HG03558 (cell line): ENCODE results near the gene STOML1.
"Not testable (repeated sequence)": the region's sequence is repeated elsewhere in the genome, so short reads cannot be mapped to it uniquely, and the experiment has no call there.

ENCODE experiments used
- ATAC-seq: cut with Tn5 transposase; IDR thresholded peaks from one replicate; pipeline ENCODE4 v1.9.1; 2021; ENCODE audit warnings: moderate number of reproducible peaks; ENCODE audit not compliant: unreplicated experiment; ENCODE audit errors: extremely low read depth

STOML1 gene

GRCh38 chr15:73988445-73988969 is 3.6 kb downstream of the STOML1 start:
- no peak for ATAC-seq

DNA sequence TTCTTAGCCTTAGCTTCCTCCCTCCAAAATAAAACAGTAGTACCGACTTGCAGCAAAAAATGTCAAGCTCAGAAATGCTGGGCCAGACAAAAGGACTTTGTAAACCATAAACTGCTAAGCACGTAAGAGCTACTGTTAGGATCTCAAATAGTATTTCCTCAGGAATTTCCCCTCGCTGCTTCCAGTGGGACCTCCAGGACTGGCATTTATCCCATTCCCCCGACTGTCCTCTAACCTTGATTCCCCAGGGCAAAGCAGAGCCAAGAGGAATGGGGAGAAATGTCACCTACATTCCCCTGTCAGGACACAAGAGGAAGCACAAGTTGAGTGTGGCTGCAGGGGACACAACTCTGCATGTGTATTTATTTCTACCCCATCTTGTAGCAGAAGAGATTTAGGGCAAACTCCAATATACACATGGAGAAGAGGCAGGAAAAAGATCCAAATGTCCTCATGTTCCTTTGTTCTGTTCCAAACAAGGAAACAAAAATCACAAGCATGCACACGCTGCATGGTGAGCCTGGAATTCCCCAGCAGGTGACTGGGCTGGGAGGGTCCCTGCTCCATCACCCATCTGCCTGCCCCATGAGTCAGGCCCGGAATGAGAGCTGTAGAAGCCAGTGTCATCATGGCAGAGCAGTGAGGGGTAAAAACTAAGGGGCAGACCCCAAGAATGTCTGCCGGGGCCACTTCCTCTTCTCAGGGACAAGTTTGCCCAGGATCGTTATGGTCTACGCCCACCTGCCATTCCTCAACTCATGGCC is 4.2 kb downstream of the STOML1 start:
- no peak for ATAC-seq

DNA sequence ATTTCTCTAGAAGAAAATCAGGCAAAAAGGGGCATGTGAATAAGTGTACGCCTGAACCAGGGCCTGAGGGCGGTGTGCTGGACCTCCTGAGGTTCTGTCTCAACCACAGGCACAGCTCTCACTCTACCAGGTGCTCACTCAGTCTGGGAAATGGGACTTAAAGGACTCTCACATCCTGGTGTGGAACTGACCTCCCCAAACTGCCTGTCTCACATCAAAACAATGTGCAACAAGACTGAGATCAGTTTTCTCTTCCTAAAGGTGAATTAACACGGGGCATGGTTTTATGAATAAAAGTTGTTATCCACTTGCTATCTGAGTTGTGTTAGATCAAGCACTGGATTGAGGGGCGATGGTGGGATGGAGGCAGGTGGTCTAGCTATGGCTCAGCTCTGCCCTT is 4.8 kb downstream of the STOML1 start:
- ATAC-seq = no peak

DNA sequence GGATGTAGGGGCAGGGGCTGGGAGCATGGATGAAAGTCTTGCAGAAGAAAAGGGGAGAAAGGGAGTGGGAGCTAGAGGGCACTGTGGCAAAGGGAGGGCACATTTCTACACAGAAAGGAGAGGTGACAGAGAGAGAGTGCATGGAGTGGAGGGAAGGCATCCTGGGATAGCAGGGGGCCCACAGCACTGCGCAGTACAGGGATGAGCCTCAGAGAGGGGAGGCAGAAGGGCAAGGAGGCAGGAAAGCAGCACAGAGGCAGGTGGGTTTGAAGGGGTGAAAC is 5.4 kb downstream of the STOML1 start:
- no peak for ATAC-seq

DNA sequence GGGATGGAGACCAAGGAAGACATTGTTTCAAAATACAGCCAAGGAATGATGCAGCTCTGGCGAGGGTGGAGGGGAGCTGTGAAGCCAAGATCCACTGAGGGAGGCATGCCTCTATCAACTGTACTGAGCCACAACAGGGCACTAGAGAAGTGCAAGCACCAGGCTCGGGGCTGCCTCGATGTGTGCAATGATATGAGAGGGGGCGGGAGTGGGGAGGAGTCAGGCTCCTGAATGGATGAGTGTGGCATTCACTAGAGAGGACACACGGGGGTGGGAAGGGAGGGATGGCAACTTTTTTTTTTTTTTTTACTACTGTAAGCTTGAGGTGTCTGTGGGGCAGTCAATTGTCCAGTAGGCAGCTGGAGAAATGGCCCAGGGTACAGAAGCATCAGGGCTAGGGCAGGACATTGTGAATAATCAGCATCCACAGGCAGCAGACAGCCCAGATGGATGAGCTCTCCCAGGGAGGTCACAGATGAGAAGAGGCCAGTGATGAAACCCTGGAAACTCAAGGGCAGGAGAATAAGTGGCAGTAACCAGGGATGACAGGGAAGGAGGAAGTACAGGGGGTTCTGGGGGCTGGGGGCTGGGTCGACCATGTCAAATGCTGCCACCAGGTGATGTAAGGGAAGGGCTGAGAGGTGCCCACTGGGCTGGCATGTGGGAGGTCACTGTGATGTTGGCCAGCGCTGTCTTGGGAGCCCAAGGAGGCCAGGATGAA is 5.9 kb downstream of the STOML1 start:
- no peak for ATAC-seq

GRCh38 chr15:73985101-73985873 is 6.8 kb downstream of the STOML1 start:
- no peak for ATAC-seq

GRCh38 chr15:73984208-73984979 is 7.7 kb downstream of the STOML1 start:
- no peak for ATAC-seq

- no peak for ATAC-seq
These were observed 8.3 kb downstream of the STOML1 start for GRCh38 chr15:73983773-73984172.

GRCh38 chr15:73983211-73983727 is 8.8 kb downstream of the STOML1 start:
- ATAC-seq = no peak

DNA sequence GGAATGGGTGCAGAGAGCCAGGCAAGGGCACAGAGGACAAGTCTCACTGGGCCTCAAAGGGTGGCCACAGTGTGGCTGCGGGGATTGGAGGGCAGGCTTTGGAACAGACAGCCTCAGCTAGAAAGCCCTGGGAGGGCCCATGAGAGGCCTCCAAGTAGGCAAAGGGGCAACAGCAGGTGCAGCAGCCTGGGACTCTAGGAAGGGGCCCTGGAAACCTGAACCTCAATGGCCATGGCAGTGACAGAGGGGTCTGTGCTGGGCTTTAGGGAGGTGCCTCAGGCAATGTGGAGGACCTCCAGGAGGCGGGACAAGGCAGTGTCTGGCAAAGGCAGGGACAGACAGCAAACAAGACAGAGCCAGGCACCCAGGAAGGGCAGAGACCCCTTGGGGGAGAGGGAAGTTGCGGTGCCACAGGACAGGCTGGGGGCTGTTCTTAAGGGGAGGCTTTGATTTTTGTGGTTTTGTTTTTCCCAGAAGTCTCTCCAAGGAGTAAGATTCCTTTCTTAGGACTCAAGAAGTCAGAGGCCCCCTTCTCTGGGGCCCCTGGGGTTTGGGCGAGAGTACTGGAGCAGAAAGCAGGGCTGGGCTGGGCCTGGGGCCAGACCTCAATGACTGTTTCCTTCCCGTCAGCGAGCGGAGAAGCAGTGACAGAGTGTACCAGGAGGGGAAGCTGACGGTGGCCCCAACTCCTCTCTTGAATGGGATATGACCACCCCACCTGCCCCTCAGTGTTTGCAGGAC is 9.7 kb downstream of the STOML1 start:
- no peak for ATAC-seq

GRCh38 chr15:73981761-73982221 is 10.3 kb downstream of the STOML1 start:
- no peak for ATAC-seq

GRCh38 chr15:73979636-73980035 is 12.5 kb downstream of the STOML1 start:
- ATAC-seq = no peak

DNA sequence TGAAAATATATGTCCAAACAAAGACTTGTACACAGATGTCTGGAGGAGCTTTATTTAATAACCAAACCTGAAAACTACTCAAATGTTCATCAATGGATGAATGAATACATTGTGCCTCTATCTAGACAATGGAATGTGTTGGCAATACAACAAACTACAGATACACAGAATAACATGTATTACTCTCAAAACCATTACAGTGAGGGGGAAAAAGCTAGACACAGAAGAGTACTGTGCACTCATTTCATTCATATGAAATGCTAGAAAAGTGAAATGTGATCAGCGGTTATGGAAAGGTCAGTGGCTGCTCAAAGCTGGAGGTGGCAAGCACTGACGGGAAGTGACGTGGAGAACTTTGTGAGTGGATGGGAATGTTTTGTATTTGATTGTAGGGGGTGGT is 13.2 kb downstream of the STOML1 start:
- ATAC-seq = no peak

- ATAC-seq = not testable (repeated sequence)
These were observed 16.5 kb downstream of the STOML1 start for GRCh38 chr15:73975440-73976125.

DNA sequence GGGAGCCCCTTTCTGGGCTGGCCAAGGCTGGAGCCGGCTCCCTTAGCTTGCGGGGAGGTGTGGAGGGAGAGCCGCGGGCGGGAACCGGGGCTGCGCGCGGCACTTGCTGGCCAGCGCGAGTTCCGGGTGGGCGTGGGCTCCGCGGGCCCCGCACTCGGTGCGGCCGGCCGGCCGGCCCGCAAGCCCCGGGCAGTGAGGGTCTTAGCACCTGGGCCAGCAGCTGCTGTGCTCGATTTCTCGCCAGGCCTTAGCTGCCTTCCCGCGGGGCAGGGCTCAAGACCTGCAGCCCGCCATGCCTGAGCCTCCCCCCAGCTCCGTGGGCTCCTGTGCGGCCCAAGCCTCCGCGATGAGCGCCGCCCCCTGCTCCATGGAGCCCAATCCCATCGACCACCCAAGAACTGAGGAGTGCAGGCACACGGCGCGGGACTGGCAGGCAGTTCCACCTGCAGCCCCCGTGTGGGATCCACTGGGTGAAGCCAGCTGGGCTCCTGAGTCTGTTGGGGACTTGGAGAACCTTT is 18.4 kb downstream of the STOML1 start:
- not testable (repeated sequence) for ATAC-seq

GRCh38 chr15:73972984-73973682 is 19.0 kb downstream of the STOML1 start:
- ATAC-seq = no peak

DNA sequence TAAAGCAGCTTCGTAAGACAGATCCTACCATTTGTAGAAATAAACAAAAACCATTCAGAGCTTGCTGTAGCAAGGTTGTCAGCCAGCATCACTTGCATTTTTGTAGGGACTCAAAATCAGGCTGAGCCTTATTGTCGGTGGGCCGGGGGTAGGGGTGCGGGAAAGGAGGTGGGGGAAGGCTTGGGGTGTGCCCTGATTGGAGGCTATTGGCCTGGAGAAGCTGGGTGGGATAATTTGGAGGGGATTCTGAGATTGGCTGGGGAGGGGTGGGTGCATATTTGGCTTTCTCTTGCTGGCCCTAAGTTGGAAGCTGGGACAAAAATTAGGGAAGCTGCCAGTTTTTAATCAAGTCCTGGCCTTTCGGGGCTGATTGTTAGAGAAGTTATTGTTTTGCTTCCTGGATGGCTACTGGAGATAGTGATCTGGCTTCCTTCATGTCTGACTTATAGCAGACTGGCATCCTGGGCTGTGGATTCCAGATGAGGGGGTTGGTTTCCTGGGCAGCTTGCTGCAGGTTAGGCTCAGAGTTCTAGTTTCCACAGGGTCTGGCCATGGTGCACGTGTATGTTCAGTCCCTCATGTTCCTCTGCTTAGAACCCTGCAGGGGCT is 22.8 kb downstream of the STOML1 start:
- no peak for ATAC-seq
